Neural crest cell (in vitro differentiated cells): ENCODE measurements around the gene AOX1. TPM values are rescaled to one million over a fixed set of nuclear protein-coding genes. Genes with fewer than 3 reads are reported as not detected.
A peak's percentile ranks its signal among the peaks of the same experiment; 100 is the strongest.
"Not testable (repeated sequence)": the region's sequence is repeated elsewhere in the genome, so short reads cannot be mapped to it uniquely, and the experiment has no call there.

Experiments used
- DNase-seq: peaks from one replicate; pipeline ENCODE4 v3.0.0; 2021; ENCODE audit warnings: low read depth, mixed read lengths, low spot score
- H3K27ac Mint-ChIP-seq: one replicate; pipeline ENCODE4 v1.8.0; 2021; ENCODE audit warnings: mild to moderate bottlenecking, mixed read lengths; ENCODE audit not compliant: unreplicated experiment
- H3K27me3 Mint-ChIP-seq: 2 replicates; pipeline ENCODE4 v1.8.0; 2021; ENCODE audit warnings: low read depth, mild to moderate bottlenecking, mixed read lengths
- H3K36me3 Mint-ChIP-seq: 2 replicates; pipeline ENCODE4 v1.8.0; 2021; ENCODE audit warnings: low read depth, mild to moderate bottlenecking, mixed read lengths
- H3K4me1 Mint-ChIP-seq: 2 replicates; pipeline ENCODE4 v1.8.0; 2021; ENCODE audit warnings: mixed read lengths
- H3K4me3 Mint-ChIP-seq: one replicate; pipeline ENCODE4 v1.8.0; 2021; ENCODE audit warnings: mild to moderate bottlenecking, mixed read lengths
- H3K9me3 Mint-ChIP-seq: 2 replicates; pipeline ENCODE4 v1.8.0; 2021; ENCODE audit warnings: mixed read lengths
- total RNA-seq: library from RNA; stranded (reverse); gene quantifications from 2 replicates; pipeline ENCODE4 v1.2.1, GENCODE V29; 2021
- TF ChIP-seq, protein P1 (sequence below): fragments of 200-600 bp; sonication (generic); conservative IDR thresholded peaks from 2 replicates; pipeline ENCODE4 v1.5.0; 2021; ENCODE audit warnings: antibody characterized with exemption, mild to moderate bottlenecking

AOX1 gene
- total RNA-seq, 1 donor from 2014 or later: 4.3 TPM

DNA sequence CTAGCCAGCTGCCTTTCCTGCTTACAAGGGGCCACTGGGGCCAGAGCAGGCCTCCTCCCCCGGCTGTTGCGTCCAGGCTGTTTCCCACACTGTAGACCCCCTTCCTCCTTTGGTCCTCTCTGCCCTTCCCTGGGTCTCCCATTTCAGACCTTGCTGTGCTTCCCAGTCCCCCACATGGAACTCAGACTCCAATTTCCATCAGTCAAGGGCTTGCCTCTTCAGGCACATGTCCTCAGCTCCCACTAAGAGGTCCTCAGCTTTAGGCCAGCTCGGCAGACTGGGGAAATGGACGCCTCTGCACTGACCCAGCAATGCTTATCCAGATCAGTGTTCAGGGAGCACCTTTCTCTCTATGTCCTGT lies 127.9 kb downstream of the AOX1 start:
- Mint-ChIP-seq H3K4me3 (peak overlapping the region; percentile 54), H3K4me1 (peaks cover 12% of the 10 kb centered on the region), H3K9me3 (no peaks in the 10 kb centered on the region), H3K27me3 (peaks cover 11% of the 10 kb centered on the region), H3K27ac (peak overlapping the region; percentile 68), H3K36me3 (no peaks in the 10 kb centered on the region)
- TF ChIP-seq, protein P1, sequence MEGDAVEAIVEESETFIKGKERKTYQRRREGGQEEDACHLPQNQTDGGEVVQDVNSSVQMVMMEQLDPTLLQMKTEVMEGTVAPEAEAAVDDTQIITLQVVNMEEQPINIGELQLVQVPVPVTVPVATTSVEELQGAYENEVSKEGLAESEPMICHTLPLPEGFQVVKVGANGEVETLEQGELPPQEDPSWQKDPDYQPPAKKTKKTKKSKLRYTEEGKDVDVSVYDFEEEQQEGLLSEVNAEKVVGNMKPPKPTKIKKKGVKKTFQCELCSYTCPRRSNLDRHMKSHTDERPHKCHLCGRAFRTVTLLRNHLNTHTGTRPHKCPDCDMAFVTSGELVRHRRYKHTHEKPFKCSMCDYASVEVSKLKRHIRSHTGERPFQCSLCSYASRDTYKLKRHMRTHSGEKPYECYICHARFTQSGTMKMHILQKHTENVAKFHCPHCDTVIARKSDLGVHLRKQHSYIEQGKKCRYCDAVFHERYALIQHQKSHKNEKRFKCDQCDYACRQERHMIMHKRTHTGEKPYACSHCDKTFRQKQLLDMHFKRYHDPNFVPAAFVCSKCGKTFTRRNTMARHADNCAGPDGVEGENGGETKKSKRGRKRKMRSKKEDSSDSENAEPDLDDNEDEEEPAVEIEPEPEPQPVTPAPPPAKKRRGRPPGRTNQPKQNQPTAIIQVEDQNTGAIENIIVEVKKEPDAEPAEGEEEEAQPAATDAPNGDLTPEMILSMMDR: no peak
- DNase-seq: no peak

DNA sequence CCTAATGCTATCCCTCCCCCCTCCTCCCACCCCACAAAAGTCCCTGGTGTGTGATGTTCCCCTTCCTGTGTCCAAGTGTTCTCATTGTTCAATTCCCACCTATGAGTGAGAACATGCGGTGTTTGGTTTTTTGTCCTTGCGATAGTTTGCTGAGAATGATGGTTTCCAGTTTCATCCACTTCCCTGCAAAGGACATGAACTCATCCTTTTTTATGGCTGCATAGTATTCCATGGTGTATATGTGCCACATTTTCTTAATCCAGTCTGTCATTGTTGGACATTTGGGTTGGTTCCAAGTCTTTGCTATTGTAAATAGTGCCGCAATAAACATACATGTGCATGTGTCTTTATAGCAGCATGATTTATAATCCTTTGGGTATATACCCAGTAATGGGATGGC lies 129.2 kb downstream of the AOX1 start:
- H3K27me3 Mint-ChIP-seq: peaks cover 23% of the 10 kb centered on the region
- H3K4me1 Mint-ChIP-seq: peaks cover 12% of the 10 kb centered on the region
- not testable (repeated sequence) for DNase-seq, H3K9me3 Mint-ChIP-seq, H3K4me3 Mint-ChIP-seq, H3K27ac Mint-ChIP-seq, H3K36me3 Mint-ChIP-seq

DNA sequence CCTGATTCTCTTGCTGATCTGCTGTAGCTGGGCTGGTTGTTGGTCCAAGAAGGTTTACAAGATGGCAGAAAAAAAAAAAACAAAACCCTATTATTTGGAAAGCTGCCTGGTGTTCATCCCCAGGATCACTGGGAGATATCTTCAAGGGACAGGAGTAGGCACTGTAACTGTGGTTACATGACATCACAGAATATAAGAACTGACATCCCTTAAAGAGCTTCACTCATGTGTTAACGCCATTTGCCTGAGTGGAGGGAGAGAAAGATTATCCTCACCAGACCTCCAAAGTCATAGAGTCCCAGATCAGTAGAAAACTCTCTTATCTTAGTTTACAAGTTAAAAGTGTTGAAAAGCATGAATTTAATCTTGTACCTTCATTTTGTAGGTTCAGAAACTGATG lies 130.6 kb downstream of the AOX1 start:
- H3K27ac Mint-ChIP-seq: no peak overlapping the region
- peaks cover 34% of the 10 kb centered on the region for H3K27me3 Mint-ChIP-seq
- peaks cover 12% of the 10 kb centered on the region for H3K4me1 Mint-ChIP-seq
- H3K36me3 Mint-ChIP-seq: no peaks in the 10 kb centered on the region
- DNase-seq: no peak
- TF ChIP-seq, protein P1: no peak
- peaks cover 4% of the 10 kb centered on the region for H3K9me3 Mint-ChIP-seq
- no peak overlapping the region for H3K4me3 Mint-ChIP-seq

Other genes starting within 250 kb of the AOX1 start
- gene KCTD18, start 75.9 kb upstream of the AOX1 start, total RNA-seq: 6.2 and 6.5 TPM in 2 replicates
- gene SGO2, start 59.8 kb upstream of the AOX1 start, total RNA-seq: 33.1 and 33.5 TPM in 2 replicates
- 424 and 433 TPM in 2 replicates for gene BZW1, start 225.9 kb downstream of the AOX1 start, total RNA-seq